ENCODE results near the gene MYO3B. TPM values are rescaled to one million over a fixed set of nuclear protein-coding genes. Genes with fewer than 3 reads are reported as not detected.

The MYO3B gene, protein sequence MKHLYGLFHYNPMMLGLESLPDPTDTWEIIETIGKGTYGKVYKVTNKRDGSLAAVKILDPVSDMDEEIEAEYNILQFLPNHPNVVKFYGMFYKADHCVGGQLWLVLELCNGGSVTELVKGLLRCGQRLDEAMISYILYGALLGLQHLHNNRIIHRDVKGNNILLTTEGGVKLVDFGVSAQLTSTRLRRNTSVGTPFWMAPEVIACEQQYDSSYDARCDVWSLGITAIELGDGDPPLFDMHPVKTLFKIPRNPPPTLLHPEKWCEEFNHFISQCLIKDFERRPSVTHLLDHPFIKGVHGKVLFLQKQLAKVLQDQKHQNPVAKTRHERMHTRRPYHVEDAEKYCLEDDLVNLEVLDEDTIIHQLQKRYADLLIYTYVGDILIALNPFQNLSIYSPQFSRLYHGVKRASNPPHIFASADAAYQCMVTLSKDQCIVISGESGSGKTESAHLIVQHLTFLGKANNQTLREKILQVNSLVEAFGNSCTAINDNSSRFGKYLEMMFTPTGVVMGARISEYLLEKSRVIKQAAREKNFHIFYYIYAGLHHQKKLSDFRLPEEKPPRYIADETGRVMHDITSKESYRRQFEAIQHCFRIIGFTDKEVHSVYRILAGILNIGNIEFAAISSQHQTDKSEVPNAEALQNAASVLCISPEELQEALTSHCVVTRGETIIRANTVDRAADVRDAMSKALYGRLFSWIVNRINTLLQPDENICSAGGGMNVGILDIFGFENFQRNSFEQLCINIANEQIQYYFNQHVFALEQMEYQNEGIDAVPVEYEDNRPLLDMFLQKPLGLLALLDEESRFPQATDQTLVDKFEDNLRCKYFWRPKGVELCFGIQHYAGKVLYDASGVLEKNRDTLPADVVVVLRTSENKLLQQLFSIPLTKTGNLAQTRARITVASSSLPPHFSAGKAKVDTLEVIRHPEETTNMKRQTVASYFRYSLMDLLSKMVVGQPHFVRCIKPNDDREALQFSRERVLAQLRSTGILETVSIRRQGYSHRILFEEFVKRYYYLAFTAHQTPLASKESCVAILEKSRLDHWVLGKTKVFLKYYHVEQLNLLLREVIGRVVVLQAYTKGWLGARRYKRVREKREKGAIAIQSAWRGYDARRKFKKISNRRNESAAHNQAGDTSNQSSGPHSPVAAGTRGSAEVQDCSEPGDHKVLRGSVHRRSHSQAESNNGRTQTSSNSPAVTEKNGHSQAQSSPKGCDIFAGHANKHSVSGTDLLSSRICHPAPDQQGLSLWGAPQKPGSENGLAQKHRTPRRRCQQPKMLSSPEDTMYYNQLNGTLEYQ (N-terminal part only)
- total RNA-seq (ENCODE audit: low replicate concordance) = 16.8 and 27.3 TPM in 2 replicates

DNA sequence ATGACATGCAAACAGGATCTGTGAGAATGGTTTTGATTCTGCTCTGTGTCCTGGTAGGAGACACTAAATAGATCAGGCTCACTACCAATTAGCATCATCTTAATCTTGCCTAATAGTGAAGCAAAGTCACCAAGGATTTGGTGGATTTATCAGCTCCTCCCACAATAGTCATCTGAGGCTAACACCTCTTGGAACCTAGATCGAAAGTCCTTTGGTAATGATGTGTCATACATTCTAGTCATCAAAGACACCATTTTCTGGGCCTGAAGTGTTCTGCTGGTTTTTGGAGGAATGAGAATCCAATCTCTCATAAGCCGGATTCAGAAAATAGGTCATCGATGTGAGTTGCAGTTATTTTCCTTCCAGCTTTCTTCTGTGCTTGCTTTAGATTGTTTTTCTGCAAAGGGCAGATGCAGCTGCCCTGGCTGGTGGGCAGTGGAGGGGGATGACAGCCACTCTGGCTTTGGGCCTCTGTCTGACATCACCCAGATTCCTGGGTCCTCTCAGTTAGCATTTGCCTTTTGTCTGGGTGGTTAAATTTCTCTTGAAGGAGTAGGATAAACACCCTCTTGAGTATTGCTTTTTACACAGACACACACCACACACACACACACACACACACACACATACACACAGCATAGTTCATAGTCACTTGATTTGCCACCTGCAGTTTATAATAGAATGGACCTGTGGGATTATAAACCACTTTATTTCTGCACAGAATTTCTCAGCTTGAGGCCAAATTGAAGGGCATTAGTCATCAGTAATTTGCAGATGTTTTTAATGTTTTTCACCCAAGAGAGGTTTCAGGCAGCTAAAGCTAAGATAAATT is at the start of gene MYO3B:
Gene MYO3B, plus strand, starts transcription at position 198 of the 832 bp plus-strand sequence. Its CDS starts 141 bp downstream, at position 339.
- H3K36me3 Mint-ChIP-seq = no peaks in the 10 kb centered on the region
- H2AFZ ChIP-seq (replicated peaks) = no peak within 1 kb of the TSS
- peaks cover 3% of the 10 kb centered on the region for H3K27me3 Mint-ChIP-seq (ENCODE audit: insufficient read depth, low read depth)
- H3K9ac ChIP-seq = no peak within 1 kb of the TSS
- H3K27ac ChIP-seq = no peak within 1 kb of the TSS
- H3K27me3 ChIP-seq = no peaks in the 10 kb centered on the region
- peaks cover 19% of the 10 kb centered on the region for H3F3A ChIP-seq (ENCODE audit: low read depth)
- no peaks in the 10 kb centered on the region for H3K79me2 ChIP-seq (ENCODE audit: low read depth)
- H3K4me3 Mint-ChIP-seq = no peak within 1 kb of the TSS
- H3K4me3 ChIP-seq = no peak within 1 kb of the TSS
- no peaks in the 10 kb centered on the region for H3K9me3 Mint-ChIP-seq
- H3K36me3 ChIP-seq = no peaks in the 10 kb centered on the region
- TF ChIP-seq, protein P1, sequence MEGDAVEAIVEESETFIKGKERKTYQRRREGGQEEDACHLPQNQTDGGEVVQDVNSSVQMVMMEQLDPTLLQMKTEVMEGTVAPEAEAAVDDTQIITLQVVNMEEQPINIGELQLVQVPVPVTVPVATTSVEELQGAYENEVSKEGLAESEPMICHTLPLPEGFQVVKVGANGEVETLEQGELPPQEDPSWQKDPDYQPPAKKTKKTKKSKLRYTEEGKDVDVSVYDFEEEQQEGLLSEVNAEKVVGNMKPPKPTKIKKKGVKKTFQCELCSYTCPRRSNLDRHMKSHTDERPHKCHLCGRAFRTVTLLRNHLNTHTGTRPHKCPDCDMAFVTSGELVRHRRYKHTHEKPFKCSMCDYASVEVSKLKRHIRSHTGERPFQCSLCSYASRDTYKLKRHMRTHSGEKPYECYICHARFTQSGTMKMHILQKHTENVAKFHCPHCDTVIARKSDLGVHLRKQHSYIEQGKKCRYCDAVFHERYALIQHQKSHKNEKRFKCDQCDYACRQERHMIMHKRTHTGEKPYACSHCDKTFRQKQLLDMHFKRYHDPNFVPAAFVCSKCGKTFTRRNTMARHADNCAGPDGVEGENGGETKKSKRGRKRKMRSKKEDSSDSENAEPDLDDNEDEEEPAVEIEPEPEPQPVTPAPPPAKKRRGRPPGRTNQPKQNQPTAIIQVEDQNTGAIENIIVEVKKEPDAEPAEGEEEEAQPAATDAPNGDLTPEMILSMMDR (IDR thresholded peaks at IDR 0.05) = no peak
- TF ChIP-seq EZH2 (IDR thresholded peaks at IDR 0.05) (no peak), EZH2phosphoT487 (IDR thresholded peaks at IDR 0.05) (no peak)
- no peaks in the 10 kb centered on the region for H3K9me3 ChIP-seq (ENCODE audit: low read depth)
- H3K4me1 ChIP-seq = peaks cover 20% of the 10 kb centered on the region
- H4K20me1 ChIP-seq (ENCODE audit: low read depth) = no peaks in the 10 kb centered on the region
- H3K4me2 ChIP-seq = no peak within 1 kb of the TSS
- peaks cover 42% of the 10 kb centered on the region for H3K4me1 Mint-ChIP-seq
- DNase-seq (ENCODE audit: low spot score) = no peak
- peak within 1 kb of the TSS; percentile 57 for H3K27ac Mint-ChIP-seq

GRCh38 chr2:170139276-170139967 is 38.5 kb upstream of the MYO3B start:
- TF ChIP-seq EZH2 (IDR thresholded peaks at IDR 0.05) (no peak), EZH2phosphoT487 (IDR thresholded peaks at IDR 0.05) (no peak)
- TF ChIP-seq, protein P1 (IDR thresholded peaks at IDR 0.05) = no peak
- Histone ChIP-seq H2AFZ (replicated peaks) (peak overlapping the region; percentile 42), H3K27ac (no peak overlapping the region), H4K20me1 (ENCODE audit: low read depth) (no peaks in the 10 kb centered on the region), H3K4me3 (no peak overlapping the region), H3K79me2 (ENCODE audit: low read depth) (no peaks in the 10 kb centered on the region), H3F3A (ENCODE audit: low read depth) (no peaks in the 10 kb centered on the region), H3K4me1 (peaks cover 10% of the 10 kb centered on the region), H3K4me2 (no peak overlapping the region), H3K9ac (no peak overlapping the region), H3K9me3 (ENCODE audit: low read depth) (no peaks in the 10 kb centered on the region), H3K27me3 (no peaks in the 10 kb centered on the region), H3K36me3 (no peaks in the 10 kb centered on the region)
- H3K27ac Mint-ChIP-seq = peak overlapping the region; percentile 21
- H3K4me3 Mint-ChIP-seq = no peak overlapping the region
- H3K36me3 Mint-ChIP-seq = no peaks in the 10 kb centered on the region
- H3K9me3 Mint-ChIP-seq = peaks cover 12% of the 10 kb centered on the region
- peaks cover 3% of the 10 kb centered on the region for H3K27me3 Mint-ChIP-seq (ENCODE audit: insufficient read depth, low read depth)
- DNase-seq (ENCODE audit: low spot score) = no peak
- peaks cover 15% of the 10 kb centered on the region for H3K4me1 Mint-ChIP-seq
